Neuron (in vitro differentiated cells): ENCODE data around the gene SYNE1.
"Not testable (repeated sequence)": the region's sequence is repeated elsewhere in the genome, so short reads cannot be mapped to it uniquely, and the experiment has no call there.

Source experiments
- H2AFZ ChIP-seq: one replicate; pipeline ENCODE4 v1.6.1; 2013; ENCODE audit warnings: low read depth, mild to moderate bottlenecking, inconsistent platforms, low read length, moderate library complexity
- H3K27me3 ChIP-seq: one replicate; pipeline ENCODE4 v1.6.1; 2013; ENCODE audit warnings: low read length; ENCODE audit not compliant: insufficient read depth
- H3K36me3 ChIP-seq: one replicate; pipeline ENCODE4 v1.6.1; 2013; ENCODE audit warnings: low read length; ENCODE audit not compliant: insufficient read depth
- H3K4me1 ChIP-seq: one replicate; pipeline ENCODE4 v1.6.1; 2013; ENCODE audit warnings: low read length; ENCODE audit not compliant: insufficient read depth
- H3K4me3 ChIP-seq: 2 replicates; pipeline ENCODE4 v1.5.1; 2013; ENCODE audit warnings: mild to moderate bottlenecking, low read length, moderate library complexity
- H3K9me3 ChIP-seq: one replicate; pipeline ENCODE4 v1.6.1; 2013; ENCODE audit warnings: low read length

The SYNE1 gene

DNA sequence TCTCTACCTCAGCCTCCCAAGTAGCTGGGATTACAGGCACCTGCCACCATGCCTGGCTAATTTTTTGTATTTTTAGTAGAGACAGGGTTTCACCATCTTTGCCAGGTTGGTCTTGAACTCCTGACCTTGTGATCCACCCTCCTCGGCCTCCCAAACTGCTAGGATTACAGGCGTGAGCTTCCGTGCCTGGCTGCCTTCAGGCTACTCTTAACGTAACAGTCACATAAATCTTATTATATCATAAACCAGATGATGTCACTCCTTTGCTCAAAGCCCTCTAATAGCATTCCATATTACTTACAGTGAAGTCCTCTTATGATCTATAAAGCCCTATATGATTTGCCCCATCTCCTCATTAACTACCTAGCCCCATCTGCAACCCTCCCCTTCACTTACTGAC lies 9.6 kb upstream of the SYNE1 start:
- H3K9me3 ChIP-seq, H3K4me3 ChIP-seq: not testable (repeated sequence)

GRCh38 chr6:152642578-152643375 lies 5.6 kb upstream of the SYNE1 start:
- Histone ChIP-seq H3K4me3 (no peak overlapping the region), H3K4me1 (no peaks in the 10 kb centered on the region), H3K36me3 (no peaks in the 10 kb centered on the region), H2AFZ (no peak overlapping the region), H3K9me3 (no peaks in the 10 kb centered on the region), H3K27me3 (peaks cover 14% of the 10 kb centered on the region)

More for the DNA sequence above, 9.6 kb upstream of the SYNE1 start:
- H3K36me3 ChIP-seq, H2AFZ ChIP-seq, H3K27me3 ChIP-seq, H3K4me1 ChIP-seq: not testable (repeated sequence)

- Histone ChIP-seq H2AFZ (peak overlapping the region; percentile 56), H3K9me3 (no peaks in the 10 kb centered on the region), H3K4me3 (peak overlapping the region; percentile 42), H3K36me3 (no peaks in the 10 kb centered on the region), H3K4me1 (peaks cover 11% of the 10 kb centered on the region), H3K27me3 (peaks cover 38% of the 10 kb centered on the region)
These were observed 410 bp downstream of the SYNE1 start for GRCh38 chr6:152636609-152637295.

DNA sequence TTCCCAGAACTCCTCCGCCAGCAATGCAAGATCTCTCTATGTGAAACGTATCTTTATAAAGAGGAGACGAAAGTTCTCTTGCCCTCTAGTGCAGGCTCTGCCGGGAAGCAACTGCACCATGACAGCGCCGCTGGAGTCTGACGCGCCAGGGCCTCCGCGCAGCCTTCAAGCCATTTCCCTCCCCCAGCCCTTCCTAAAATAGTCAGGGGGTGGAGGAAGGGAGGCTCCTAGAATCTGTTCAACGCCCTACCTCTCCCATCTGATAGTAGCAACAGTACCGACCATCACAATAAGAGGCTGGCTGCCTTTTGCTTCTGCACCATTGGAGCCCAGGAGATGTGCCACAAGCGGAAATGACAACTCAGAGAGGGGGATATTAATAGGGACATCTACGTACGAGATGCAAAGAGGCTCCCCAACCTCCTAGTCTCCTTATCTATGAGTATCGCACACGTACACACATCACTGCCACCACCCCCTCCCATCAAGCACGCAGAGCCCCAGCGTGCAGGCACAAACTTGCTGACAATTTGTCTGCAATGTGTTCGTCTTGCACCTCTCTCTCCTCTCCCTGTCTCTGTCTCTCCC lies 1.0 kb downstream of the SYNE1 start:
- peak overlapping the region; percentile 56 for H2AFZ ChIP-seq
- peaks cover 11% of the 10 kb centered on the region for H3K4me1 ChIP-seq
- H3K4me3 ChIP-seq, result peak overlapping the region; percentile 42
- H3K9me3 ChIP-seq, result no peaks in the 10 kb centered on the region
- no peaks in the 10 kb centered on the region for H3K36me3 ChIP-seq
- H3K27me3 ChIP-seq, result peaks cover 38% of the 10 kb centered on the region

DNA sequence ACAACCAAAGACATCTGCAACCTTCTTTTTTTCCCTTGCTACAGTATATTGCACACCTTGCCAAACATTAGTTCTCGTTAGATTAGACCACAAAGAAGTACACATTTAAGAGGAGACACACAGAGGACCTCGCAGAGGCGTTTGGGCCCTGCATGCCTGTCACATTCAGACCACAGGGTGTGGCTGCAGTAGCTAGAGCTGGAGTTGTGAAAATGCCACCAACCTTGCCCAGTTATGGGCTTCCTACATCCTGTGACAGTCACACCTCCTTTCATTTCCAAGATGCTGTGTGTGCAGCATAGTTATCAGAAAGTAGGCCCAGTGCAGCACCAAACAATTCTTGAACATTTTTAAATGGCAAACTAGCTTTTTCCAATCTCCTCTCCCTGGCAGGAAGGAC lies 2.4 kb downstream of the SYNE1 start:
- no peaks in the 10 kb centered on the region for H3K36me3 ChIP-seq

GRCh38 chr6:152632121-152632782 lies 4.9 kb downstream of the SYNE1 start:
- H3K27me3 ChIP-seq, result peaks cover 22% of the 10 kb centered on the region
- no peak overlapping the region for H2AFZ ChIP-seq
- no peaks in the 10 kb centered on the region for H3K9me3 ChIP-seq
- H3K4me1 ChIP-seq, result peaks cover 11% of the 10 kb centered on the region
- no peak overlapping the region for H3K4me3 ChIP-seq
- no peaks in the 10 kb centered on the region for H3K36me3 ChIP-seq

More for the DNA sequence above, 2.4 kb downstream of the SYNE1 start:
- Histone ChIP-seq H3K4me1 (peaks cover 11% of the 10 kb centered on the region), H3K9me3 (no peaks in the 10 kb centered on the region), H2AFZ (no peak overlapping the region), H3K4me3 (no peak overlapping the region), H3K27me3 (peaks cover 38% of the 10 kb centered on the region)

DNA sequence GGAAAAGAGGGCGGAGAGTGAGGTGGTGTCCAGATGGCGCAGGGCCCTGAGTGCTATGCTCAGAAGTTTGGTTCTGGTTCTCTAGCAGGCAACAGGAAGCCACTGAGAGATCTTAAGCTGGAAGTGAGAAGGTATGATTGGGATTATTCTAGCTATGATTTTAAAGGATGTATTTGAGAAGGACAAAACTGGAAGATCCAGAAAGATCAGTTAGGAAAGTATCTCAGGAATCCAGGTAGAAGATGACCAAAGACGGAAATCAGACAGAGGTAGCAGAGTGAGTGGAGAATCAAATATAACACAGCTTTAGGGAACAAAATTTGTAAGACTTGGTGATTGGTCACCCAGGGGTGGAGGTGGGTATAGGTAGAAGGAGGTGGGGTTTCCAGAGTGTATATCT lies 5.8 kb downstream of the SYNE1 start:
- Histone ChIP-seq H3K36me3 (no peaks in the 10 kb centered on the region), H3K9me3 (no peaks in the 10 kb centered on the region), H3K27me3 (peaks cover 19% of the 10 kb centered on the region), H3K4me3 (no peak overlapping the region), H2AFZ (no peak overlapping the region), H3K4me1 (peaks cover 8% of the 10 kb centered on the region)

DNA sequence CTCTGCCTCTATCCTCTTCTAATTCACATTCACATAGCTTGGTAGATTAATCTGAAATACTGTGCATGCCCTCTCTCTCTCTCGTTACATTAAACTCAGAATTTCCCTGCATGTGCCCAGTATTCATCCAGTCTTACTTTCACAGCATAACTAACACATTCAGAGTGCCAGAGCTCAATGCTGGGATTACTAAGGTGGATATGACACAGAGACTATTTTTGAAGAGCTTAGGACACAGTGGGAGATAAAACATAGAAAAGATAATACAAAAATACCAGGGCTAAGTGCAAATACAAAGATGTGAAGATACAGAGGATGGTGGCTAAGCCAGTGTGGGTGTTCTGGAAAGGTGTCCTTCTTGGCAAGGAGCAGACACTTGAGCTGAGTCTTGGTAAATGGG lies 6.3 kb downstream of the SYNE1 start:
- Histone ChIP-seq H3K4me3 (no peak overlapping the region), H2AFZ (no peak overlapping the region), H3K27me3 (peaks cover 13% of the 10 kb centered on the region), H3K36me3 (no peaks in the 10 kb centered on the region), H3K4me1 (peaks cover 3% of the 10 kb centered on the region), H3K9me3 (no peaks in the 10 kb centered on the region)

DNA sequence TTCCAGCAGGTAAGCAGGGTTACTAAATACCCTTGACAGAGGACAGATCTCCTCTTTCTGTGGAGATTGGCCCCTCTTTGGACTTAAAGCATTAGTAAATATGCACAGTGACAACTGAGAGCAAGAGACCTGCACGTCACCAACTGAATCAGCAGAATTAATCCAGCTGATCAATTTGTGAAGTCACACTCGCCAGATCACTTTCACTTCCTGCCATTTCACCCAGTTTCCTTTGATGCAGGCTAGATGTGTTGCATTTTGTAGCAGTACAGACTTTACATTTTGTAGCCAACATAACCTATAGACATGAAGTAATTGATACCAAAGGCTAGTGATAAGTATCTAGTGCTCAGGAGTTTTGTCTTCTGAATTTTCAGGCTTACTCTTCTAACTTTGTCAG lies 11.9 kb downstream of the SYNE1 start:
- Histone ChIP-seq H2AFZ (no peak overlapping the region), H3K27me3 (no peaks in the 10 kb centered on the region), H3K4me3 (no peak overlapping the region), H3K36me3 (no peaks in the 10 kb centered on the region), H3K9me3 (no peaks in the 10 kb centered on the region), H3K4me1 (no peaks in the 10 kb centered on the region)

- H3K27me3 ChIP-seq, H3K4me3 ChIP-seq, H3K9me3 ChIP-seq, H3K36me3 ChIP-seq, H2AFZ ChIP-seq, H3K4me1 ChIP-seq: not testable (repeated sequence)
These were observed 22.4 kb downstream of the SYNE1 start for GRCh38 chr6:152614776-152615175.

- H3K4me1 ChIP-seq, result no peaks in the 10 kb centered on the region
- no peak overlapping the region for H3K4me3 ChIP-seq
These were observed 28.0 kb downstream of the SYNE1 start for GRCh38 chr6:152609125-152609670.

DNA sequence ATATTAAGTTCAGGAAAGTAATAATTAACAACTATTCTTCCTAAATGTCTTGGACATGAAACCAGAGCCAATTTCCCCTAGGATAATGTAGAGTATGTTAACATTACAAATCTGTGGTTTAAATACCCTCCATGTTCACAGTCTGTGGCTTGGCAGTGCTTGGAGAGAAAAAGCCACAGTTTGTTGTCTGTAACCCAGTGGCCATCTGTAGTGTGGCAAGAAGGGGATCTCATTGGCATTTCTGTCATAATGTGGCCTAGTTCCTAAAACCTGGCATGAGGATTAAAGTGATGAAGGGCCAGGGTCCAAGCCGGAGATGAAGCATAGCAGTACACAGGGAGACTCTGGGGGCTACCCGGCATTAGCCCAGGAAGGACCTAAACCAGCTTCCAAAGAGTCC lies 31.2 kb downstream of the SYNE1 start:
- H3K36me3 ChIP-seq, result no peaks in the 10 kb centered on the region
- H3K27me3 ChIP-seq, result no peaks in the 10 kb centered on the region
- H2AFZ ChIP-seq, result no peak overlapping the region
- H3K4me3 ChIP-seq, result no peak overlapping the region
- H3K9me3 ChIP-seq, result no peaks in the 10 kb centered on the region
- H3K4me1 ChIP-seq, result no peaks in the 10 kb centered on the region

More at GRCh38 chr6:152609125-152609670, 28.0 kb downstream of the SYNE1 start:
- Histone ChIP-seq H3K9me3 (no peaks in the 10 kb centered on the region), H3K36me3 (no peaks in the 10 kb centered on the region), H3K27me3 (no peaks in the 10 kb centered on the region), H2AFZ (no peak overlapping the region)

GRCh38 chr6:152605342-152605741 lies 31.8 kb downstream of the SYNE1 start:
- Histone ChIP-seq H3K36me3 (no peaks in the 10 kb centered on the region), H3K4me1 (no peaks in the 10 kb centered on the region), H3K27me3 (no peaks in the 10 kb centered on the region)

More at GRCh38 chr6:152605342-152605741, 31.8 kb downstream of the SYNE1 start:
- no peak overlapping the region for H2AFZ ChIP-seq
- no peaks in the 10 kb centered on the region for H3K9me3 ChIP-seq
- H3K4me3 ChIP-seq, result no peak overlapping the region
